Fibroblast of skin of left biceps (primary cell): ENCODE results near the gene KCNK4.

ENCODE experiments used
- DNase-seq, 2 experiments: peaks; one replicate each; pipeline ENCODE4 v3.0.0-alpha.2; 2013; ENCODE audit warnings: low read depth in 2 of 2

KCNK4 gene

DNA sequence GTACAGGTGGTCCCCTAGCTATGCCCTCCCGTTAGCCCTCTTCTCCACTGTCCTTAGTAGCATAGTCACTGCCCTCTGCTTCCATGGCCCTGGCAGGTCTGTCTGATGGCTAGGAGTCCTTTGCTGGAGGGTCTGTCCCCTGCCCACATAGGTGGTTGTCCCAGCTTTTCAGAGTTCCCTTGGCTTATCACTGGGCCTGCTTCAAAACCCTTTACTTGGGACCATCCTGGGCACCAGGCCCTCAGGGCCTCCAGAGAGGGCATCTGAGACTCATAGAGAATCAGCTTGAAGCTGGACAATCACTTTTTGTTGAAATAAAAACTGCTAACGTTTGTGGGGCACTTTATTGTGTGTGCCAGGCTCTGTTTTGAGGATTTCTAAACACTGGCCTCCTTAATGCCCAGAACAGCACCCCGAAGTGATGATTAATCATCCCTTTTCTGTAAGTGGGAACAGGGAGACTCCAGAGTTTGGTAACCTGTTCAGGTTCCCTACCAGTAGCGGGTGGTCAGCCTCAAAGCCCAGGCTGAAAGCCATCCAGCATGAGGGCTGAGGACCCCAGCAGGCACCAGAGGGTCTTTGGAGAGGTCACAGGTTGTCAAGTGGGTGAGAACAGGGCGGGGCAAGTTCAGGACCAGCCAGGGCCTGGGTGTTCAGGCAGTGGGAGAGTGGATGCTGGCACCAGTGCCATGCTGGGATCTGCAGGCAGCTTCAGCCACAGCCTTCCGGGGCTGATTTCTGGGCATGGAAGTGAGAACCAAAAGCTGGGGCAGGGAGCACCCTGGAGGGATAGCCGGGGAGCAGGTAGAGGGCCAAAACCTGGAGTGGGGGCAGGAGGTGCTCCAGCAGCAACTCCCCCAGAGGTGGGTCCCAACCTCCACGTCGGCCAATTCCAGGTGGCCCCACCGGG is 495 bp upstream of the KCNK4 start:
- no peak for DNase-seq

DNA sequence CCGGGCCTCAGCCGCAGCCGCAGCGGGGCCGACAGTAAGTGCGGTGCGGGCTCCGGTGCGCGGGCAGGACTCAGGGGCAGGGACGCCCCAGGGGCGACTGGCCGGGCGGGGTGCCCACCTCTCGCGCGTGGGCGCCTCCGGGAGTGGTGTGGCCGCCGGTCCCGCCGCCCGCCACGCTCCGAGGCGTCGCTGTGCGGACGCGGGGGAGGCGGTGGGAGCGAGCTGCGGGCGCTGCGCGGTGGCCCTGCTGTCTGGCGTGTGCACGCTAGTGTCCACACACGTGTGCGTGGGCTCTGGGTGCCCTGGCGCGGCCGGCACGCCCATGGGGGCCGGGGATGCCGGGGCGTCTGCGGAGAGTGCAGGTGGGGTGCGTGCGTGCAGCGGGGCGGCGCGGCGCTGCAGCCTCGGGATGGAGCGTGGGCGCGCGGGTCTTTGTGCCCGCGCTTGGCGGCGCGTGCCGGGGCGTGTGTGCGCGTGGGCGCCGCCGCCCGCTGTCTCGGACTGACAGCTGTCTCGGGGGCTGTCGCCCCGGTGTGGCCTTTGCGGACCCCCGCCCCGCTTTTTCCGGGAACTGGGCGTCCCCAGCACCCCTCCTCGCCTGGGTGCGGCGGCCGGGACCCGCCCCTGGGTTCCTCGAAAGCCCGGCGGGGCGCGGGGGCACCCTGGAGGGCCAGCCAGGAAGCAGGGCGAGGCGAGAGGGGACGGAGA is 804 bp downstream of the KCNK4 start:
- no peak for DNase-seq

DNA sequence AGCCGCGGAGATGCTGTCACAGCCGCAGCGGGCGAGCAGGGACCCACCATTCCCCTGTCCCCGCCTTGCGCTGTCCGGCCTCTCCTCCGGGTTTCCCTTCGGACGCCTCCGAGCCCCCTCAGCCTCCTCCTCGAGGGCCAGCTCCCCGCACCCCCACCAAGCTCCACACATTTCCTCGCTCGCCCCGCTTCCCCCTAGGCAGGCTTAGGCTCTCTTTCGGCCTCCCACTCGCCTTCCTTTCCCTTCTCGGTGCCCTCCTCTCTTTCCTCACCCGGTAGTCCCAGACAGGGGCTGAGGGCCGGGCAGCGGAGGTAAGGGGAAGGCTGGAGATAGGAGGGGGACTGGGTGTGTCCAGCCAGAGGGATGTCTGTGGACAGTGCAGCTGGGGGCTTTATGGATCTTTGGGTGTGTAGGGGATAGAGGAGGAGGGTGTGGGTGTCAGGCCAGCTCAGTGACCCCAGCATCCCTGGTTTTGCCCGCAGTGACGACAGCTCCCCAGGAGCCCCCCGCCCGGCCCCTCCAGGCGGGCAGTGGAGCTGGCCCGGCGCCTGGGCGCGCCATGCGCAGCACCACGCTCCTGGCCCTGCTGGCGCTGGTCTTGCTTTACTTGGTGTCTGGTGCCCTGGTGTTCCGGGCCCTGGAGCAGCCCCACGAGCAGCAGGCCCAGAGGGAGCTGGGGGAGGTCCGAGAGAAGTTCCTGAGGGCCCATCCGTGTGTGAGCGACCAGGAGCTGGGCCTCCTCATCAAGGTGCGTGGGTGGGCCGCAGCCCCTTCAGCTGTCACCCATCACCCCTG is 1.6 kb downstream of the KCNK4 start:
- no peak for DNase-seq

DNA sequence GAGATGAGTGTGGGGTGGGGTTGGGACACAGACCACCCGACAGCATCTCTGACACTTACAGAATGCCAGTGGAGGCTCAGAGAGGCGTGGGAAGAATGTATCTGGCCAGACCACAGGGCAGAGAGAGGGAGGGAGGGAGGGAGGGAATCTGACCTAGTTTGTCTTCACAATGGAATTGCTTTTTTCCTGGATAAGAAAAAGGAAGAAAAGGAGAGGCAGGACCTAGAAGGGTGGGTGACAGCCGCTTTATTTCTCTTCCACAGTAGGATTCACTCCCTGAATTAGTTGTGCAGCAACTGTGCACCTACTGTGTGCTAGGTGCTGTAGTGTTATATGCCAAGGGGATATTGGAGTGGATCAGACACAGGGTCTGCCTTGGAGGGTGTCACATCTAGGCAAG is 3.7 kb downstream of the KCNK4 start:
- DNase-seq = no peak

DNA sequence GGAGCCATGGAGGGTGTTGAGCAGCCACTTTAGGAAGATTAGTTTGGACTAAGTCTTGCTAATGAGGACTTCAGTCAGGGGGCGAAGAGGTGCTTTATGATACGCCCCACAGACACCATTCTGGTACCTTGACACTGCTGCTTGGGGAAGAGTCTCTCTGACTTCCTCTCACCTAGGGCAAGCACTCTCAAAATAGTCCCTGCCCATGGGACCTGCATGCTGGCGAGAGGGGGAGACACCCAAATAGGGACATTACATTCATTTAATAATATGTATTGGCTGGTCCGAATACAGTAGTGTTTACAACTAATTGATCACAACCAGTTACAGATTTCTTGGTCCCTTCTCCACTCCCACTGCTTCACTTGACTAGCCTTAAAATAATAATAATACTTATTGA is 4.7 kb downstream of the KCNK4 start:
- DNase-seq = no peak

DNA sequence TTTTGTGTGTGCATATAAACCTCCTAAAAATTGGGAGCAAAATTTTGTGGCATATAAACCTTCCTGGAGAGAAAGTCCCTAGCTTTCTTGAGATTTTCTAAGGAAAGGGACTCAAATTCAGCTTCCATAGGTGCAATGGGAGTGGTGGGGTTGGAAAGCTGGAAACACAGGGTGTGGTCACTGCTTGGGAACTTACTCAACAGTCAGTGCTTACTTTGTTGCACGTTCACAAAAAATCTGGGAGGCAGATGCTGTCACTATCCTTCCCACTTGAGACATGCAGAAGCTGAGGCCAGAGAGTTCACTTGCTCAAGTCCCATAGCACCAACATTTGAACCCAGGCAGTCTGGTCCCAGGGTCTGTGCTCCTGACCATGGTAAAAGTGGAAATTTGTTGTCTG is 5.1 kb downstream of the KCNK4 start:
- DNase-seq = no peak

DNA sequence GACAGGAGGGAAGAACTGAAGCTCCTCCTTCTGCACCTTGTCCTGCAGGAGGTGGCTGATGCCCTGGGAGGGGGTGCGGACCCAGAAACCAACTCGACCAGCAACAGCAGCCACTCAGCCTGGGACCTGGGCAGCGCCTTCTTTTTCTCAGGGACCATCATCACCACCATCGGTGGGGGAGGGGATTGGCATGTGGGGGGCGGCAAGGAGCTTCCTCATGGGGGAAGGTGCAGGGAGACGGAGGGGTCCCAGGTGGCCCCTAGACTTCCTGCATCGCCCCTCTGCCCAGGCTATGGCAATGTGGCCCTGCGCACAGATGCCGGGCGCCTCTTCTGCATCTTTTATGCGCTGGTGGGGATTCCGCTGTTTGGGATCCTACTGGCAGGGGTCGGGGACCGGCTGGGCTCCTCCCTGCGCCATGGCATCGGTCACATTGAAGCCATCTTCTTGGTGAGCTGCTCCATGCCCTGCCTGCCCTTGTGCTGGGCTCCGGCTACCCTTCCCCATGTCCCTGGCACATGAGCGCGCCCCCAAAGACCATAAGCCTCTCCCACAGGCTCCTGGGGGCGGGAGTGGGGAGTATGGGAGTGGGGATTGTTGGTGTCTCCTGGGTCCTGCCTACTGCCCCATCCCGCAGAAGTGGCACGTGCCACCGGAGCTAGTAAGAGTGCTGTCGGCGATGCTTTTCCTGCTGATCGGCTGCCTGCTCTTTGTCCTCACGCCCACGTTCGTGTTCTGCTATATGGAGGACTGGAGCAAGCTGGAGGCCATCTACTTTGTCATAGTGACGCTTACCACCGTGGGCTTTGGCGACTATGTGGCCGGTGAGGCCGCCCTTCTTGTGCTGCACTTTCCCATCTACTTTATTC is 6.0 kb downstream of the KCNK4 start:
- no peak for DNase-seq

DNA sequence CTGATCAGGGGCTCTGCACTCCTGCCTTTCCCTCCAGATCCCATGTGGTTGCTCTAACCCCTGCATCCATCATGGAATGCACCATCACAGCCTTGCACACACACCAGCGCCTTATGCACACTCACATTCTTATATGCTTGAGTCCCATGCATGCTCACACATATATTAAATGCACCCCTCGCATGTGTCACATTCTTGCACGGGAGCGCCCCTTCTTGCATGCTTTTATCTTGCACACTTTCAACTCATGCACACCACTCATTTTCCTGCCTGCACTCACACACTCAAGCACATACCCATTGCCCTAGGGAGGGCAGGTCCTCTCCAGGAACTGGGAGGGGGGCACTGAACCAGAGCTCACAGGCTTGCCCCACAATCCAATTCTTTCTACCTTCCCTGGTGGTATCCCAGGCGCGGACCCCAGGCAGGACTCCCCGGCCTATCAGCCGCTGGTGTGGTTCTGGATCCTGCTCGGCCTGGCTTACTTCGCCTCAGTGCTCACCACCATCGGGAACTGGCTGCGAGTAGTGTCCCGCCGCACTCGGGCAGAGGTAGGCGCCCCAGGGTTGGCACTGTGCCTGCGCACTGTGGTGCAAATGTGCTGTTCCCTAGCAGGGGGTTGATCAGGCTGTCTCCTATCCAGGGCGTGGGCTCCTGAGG is 6.7 kb downstream of the KCNK4 start:
- DNase-seq = no peak

DNA sequence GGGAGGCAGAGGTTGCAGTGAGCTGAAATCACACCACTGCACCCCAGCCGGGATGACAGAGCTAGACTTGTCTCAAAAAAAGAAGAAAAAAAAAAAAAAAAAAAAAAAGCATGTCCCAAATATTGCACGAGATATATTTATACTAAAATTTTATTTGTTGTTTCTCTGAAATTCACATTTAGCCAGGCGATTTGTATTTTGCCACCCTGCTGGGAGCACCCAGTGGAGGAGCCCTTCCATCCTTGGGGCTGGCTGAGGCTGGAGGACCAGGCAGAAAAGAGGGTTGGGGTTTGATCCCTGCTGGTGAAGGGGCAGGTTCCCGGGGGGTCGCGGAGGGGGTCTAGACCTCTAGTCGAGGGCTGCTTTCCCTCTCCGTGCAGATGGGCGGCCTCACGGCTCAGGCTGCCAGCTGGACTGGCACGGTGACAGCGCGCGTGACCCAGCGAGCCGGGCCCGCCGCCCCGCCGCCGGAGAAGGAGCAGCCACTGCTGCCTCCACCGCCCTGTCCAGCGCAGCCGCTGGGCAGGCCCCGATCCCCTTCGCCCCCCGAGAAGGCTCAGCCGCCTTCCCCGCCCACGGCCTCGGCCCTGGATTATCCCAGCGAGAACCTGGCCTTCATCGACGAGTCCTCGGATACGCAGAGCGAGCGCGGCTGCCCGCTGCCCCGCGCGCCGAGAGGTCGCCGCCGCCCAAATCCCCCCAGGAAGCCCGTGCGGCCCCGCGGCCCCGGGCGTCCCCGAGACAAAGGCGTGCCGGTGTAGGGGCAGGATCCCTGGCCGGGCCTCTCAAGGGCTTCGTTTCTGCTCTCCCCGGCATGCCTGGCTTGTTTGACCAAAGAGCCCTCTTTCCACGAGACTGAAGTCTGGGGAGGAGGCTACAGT is 8.1 kb downstream of the KCNK4 start:
- no peak for DNase-seq

DNA sequence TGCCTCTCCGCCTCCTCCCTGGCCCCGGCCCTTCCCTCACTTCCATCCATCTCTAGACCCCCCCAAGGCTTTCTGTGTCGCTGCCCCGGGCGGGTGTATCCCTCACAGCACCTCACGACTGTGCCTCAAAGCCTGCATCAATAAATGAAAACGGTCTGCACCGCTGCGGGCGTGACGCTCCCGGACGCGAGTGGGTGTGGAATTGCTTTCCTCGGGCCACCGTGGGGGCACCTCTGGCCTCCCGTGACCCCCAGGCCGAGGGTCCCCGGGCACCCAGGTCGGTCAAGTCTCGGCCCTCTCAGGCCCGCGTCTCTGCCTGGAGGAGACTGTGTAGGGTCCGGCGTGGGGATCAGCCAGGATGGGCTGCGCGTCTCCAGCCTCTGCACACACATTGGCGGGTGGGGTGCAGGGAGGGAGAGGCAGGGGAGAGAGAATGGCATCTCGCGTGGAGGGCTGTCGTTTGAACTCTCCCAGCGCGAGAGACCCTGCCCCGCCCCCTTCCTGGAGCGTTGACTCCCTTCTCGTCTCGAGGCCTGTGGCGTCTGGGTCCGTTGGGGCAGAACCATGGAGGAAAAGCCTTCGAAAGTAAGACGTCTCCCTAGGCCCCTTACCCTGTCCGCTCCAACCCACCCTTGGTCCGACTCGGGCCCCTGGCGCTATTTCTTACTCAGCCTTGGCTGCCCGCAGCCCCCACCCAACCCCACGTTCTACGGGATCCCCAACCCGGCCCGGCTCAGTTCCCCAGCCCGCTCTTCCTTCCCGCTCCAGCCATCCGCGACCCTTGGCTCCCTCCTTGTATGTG is 8.9 kb downstream of the KCNK4 start, which contains the start of gene CATSPERZ:
Gene CATSPERZ (plus strand): TSS at position 512 of the 802 bp plus-strand sequence. CDS start 53 bp downstream, at position 565.
- DNase-seq = no peak

DNA sequence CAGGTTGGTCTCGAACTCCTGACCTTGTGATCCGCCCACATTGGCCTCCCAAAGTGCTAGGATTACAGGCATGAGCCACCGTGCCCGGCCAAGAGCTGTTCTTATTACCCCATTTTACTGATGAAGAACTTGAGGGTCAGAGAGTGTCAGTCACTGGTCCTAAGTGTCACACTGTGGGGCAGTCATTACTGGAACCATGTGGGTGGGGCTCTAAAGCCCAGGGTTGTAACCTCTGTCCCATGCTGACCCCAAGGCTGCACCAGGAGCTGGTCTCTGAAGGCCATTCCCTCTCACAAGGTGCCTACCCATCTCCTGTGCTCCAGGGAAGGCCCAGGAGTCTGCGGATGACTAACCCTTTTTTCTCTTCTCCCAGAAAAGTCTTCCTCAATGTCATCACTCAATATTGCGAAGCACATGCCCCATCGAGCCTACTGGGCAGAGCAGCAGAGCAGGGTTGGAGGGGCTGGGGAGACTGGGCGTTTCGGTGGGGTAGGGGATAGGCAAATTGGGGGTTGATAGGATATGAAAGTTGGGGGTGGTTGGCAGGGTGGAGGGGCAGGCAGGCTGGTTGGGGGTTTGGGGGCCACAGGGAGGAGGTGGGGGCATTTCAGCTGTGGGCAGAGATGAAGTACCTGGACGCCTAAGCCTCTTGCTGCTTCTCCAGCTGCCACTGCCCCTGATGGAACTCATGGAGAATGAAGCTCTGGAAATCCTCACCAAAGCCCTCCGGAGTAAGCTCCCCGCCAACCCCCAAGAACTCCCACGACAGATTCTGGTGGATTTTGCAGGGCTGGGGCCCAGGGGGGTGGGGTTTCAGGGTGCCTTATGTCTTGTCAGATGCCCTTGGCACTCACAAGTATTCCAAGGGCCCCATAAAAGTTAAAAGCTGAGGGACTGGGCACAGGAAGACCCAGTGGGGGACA is 12.3 kb downstream of the KCNK4 start:
- no peak for DNase-seq

DNA sequence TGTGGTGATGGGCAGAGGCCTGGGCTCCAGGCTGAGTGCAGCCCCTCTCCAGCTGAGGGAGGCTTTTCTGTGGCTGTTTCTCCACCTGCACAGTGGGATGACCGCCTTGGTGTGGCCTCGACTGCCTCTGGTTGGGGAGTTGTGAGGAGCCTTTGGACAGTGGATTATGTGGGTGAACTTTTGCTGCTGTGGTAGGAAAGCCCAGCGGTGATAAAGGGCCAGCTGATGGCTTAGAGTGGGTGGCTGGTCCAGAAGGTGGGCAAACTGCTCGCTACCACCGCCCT is 12.9 kb downstream of the KCNK4 start:
- DNase-seq = no peak

DNA sequence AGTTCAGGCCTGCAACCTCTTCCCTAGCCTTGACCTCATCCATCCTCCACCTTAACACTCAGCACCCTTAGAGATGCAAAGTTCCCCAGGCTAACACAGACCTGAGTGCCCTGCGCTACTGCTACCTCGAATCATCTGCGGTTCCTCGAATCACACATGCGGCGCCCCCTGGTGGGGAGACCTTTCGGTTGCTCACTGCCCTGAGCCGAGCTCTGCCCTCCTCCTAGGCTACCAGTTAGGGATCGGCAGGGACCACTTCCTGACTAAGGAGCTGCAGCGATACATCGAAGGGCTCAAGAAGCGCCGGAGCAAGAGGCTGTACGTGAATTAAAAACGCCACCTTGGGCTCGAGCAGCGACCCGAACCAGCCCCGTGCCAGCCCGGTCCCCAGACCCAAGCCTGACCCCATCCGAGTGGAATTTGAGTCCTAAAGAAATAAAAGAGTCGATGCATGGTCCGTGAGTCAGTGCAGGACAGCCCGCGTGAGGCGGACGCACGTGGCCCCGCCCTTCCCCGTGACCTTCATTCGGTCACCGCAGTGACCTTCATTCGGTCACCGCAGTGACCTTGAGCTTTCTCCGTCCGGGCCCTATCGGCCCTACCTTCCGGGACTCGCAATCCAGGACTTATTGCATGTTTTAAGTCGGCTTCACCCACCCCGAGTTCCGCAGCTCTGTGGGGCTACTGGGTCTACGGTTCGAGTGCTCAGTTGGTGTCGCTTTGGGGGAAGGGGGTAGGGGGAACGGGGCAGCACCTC is 13.4 kb downstream of the KCNK4 start:
- peak in 1 of 2 experiments; percentile 54 for DNase-seq

DNA sequence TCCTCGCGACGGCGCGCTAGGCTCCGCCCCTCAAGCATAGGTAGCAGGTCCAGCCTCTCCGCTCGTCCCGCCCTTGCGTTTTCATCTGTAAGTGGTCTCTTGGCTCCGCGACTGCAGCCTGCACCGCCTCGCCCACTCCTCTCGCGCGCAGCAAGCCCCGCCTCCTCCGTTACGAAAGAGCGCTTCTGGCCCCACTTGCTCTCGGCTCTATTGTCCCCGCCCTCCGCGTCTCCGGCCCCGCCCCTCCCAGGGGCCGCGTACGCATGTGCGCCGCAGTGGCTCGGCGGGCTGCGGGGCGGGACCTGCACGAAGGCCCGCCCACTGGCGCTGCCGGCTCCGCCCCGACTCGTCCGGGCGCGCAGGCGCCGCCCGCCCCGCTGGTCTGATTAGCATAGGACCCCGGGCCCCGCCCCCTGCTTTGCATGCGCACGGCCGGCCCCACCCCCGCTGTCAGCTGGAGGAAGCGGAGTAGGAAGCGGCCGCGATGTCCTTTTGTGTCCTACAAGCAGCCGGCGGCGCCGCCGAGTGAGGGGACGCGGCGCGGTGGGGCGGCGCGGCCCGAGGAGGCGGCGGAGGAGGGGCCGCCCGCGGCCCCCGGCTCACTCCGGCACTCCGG is 14.1 kb downstream of the KCNK4 start, which contains the start of gene ESRRA:
Gene ESRRA (plus strand): TSS at position 450 of the 616 bp plus-strand sequence. CDS start 1,656 bp downstream, outside the sequence.
- DNase-seq = peak; percentile 91 to 94

DNA sequence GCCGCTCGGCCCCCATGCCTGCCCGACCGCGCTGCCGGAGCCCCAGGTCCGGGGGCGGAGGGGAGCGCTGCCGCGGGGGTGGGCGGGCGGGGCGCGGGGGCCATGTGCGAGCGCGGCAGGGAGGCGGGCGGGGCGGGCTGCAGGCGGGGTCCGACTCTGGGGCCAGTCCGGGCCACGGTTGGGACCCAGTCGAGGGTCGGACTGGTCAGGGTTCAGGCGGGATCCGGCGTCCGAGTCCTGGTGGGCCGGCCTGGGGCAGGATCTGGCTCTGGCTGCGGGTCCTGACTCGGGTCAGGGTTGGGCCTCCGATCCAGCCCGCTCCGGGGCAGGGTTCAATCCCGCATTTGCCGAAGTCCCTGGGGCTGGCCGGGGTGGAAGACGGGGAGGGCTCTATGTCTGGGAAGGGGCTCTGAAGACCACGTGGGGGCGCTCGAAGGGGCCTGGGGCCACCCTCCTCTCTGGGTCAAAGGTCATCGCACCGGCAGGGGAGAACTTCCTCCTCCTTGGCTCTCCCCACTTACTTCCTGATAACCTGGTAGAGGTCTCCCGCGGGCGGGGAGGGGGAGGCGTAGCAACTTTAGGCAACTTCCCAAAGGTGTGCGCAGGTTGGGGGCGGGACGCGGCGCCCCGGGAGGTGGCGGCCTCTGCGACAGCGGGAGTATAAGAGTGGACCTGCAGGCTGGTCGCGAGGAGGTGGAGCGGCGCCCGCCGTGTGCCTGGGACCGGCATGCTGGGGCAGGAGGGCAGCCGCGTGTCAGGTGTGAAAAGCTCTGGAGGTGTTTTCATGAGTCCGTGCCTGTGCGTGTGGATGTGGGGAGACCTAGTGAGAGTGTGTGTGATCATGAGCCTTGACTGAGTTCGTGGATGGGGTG is 14.8 kb downstream of the KCNK4 start:
- DNase-seq = no peak

DNA sequence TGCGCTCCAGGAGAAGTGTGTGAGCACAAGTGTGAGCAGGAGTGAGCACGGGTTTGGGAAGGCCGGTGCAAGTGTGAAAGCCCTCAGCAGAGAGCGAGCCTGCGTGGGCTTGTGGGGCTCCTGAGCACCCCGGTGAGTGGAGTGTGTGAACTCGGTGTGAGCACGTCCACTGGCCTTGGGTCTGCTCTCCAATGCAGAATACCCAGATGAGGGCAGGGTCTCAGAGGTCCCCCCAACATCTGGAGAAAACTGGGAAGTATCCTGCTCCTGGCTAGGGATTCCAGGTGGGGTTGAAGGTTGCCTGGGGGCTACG is 15.4 kb downstream of the KCNK4 start:
- DNase-seq = no peak
